ENCODE results near the gene DSG4. TPM values are rescaled to one million over a fixed set of nuclear protein-coding genes. Genes with fewer than 3 reads are reported as not detected.

DSG4 gene
- total and polyA plus RNA-seq, 4 experiments from 2014 or later: not detected

GRCh38 chr18:31446854-31447253 is 70.3 kb downstream of the DSG4 start:
- Histone ChIP-seq H3K27ac (ENCODE audit: low read depth, low read length) (no peak overlapping the region), H3K9me3 (ENCODE audit: control insufficient read depth in 1 of 2, low read length in 2 of 2) (no peaks in the 10 kb centered on the region), H3K36me3 (ENCODE audit: insufficient read depth, low read length) (no peaks in the 10 kb centered on the region), H3K4me1 (ENCODE audit: insufficient read depth, low read length) (no peaks in the 10 kb centered on the region), H3K27me3 (ENCODE audit: insufficient read depth, low read length) (no peaks in the 10 kb centered on the region), H3K4me3 (ENCODE audit: low read length in 2 of 2) (no peak overlapping the region)
- H3K4me1 Mint-ChIP-seq: no peaks in the 10 kb centered on the region
- H3K9me3 Mint-ChIP-seq: peaks cover 0 to 3% (median 0%) of the 10 kb centered on the region in 8 donors
- H3K36me3 Mint-ChIP-seq: no peaks in the 10 kb centered on the region
- intact Hi-C loops (cut with micrococcal nuclease): no loop called here
- H3K27ac Mint-ChIP-seq: no peak overlapping the region
- no peak for DNase-seq
- peaks cover 0 to 2% of the 10 kb centered on the region in 2 donors for H3K27me3 Mint-ChIP-seq
- ChIA-PET CTCF (ENCODE audit: partially characterized antibody) (no interaction called here), POLR2A (ENCODE audit: partially characterized antibody) (no interaction called here)
- H3K4me3 Mint-ChIP-seq: no peak overlapping the region

- Histone ChIP-seq H3K27ac (ENCODE audit: low read depth, low read length) (no peak within 1 kb of the TSS), H3K4me3 (ENCODE audit: low read length in 2 of 2) (no peak within 1 kb of the TSS), H3K4me1 (ENCODE audit: insufficient read depth, low read length) (no peaks in the 10 kb centered on the region), H3K9me3 (ENCODE audit: control insufficient read depth in 1 of 2, low read length in 2 of 2) (no peaks in the 10 kb centered on the region), H3K36me3 (ENCODE audit: insufficient read depth, low read length) (no peaks in the 10 kb centered on the region), H3K27me3 (ENCODE audit: insufficient read depth, low read length) (no peaks in the 10 kb centered on the region)
- Mint-ChIP-seq H3K27me3 (peaks cover 0 to 2% of the 10 kb centered on the region in 2 donors), H3K4me1 (no peaks in the 10 kb centered on the region), H3K9me3 (peaks cover 0 to 3% (median 0%) of the 10 kb centered on the region in 8 donors), H3K27ac (no peak within 1 kb of the TSS), H3K36me3 (no peaks in the 10 kb centered on the region), H3K4me3 (no peak within 1 kb of the TSS)
- no peak for DNase-seq
- ChIA-PET CTCF (ENCODE audit: partially characterized antibody) (interaction anchor here (0.6 kb wide), 1 partner anchor 43 kb away, joined by 3 read pairs; no protein-coding TSS in a partner anchor), POLR2A (ENCODE audit: partially characterized antibody) (no interaction called here)
- intact Hi-C loops (cut with micrococcal nuclease): no loop called here
These were observed 71.1 kb downstream of the DSG4 start, which contains the start of gene DSG3 for GRCh38 chr18:31447530-31448191. TSS of gene DSG3 (plus strand) at chr18:31447741. CDS start at chr18:31447878, 137 bp downstream.

GRCh38 chr18:31450409-31450808 is 73.8 kb downstream of the DSG4 start:
- H3K27ac Mint-ChIP-seq: no peak overlapping the region
- POLR2A ChIA-PET (ENCODE audit: partially characterized antibody): no interaction called here
- Histone ChIP-seq H3K27ac (ENCODE audit: low read depth, low read length) (no peak overlapping the region), H3K36me3 (ENCODE audit: insufficient read depth, low read length) (no peaks in the 10 kb centered on the region), H3K4me1 (ENCODE audit: insufficient read depth, low read length) (no peaks in the 10 kb centered on the region), H3K9me3 (ENCODE audit: control insufficient read depth in 1 of 2, low read length in 2 of 2) (no peaks in the 10 kb centered on the region), H3K4me3 (ENCODE audit: low read length in 2 of 2) (no peak overlapping the region), H3K27me3 (ENCODE audit: insufficient read depth, low read length) (no peaks in the 10 kb centered on the region)
- H3K27me3 Mint-ChIP-seq: peaks cover 0 to 2% of the 10 kb centered on the region in 2 donors
- no peaks in the 10 kb centered on the region for H3K4me1 Mint-ChIP-seq
- H3K9me3 Mint-ChIP-seq: peaks cover 0 to 3% (median 0%) of the 10 kb centered on the region in 8 donors
- H3K36me3 Mint-ChIP-seq: no peaks in the 10 kb centered on the region
- no peak for DNase-seq
- H3K4me3 Mint-ChIP-seq: no peak overlapping the region
- CTCF ChIA-PET (ENCODE audit: partially characterized antibody): no interaction called here
- intact Hi-C loops (cut with micrococcal nuclease): no loop called here

- Histone ChIP-seq H3K27ac (ENCODE audit: low read depth, low read length) (no peak overlapping the region), H3K4me3 (ENCODE audit: low read length in 2 of 2) (no peak overlapping the region), H3K27me3 (ENCODE audit: insufficient read depth, low read length) (no peaks in the 10 kb centered on the region), H3K4me1 (ENCODE audit: insufficient read depth, low read length) (no peaks in the 10 kb centered on the region), H3K36me3 (ENCODE audit: insufficient read depth, low read length) (no peaks in the 10 kb centered on the region), H3K9me3 (ENCODE audit: control insufficient read depth in 1 of 2, low read length in 2 of 2) (no peaks in the 10 kb centered on the region)
- POLR2A ChIA-PET (ENCODE audit: partially characterized antibody): no interaction called here
- Mint-ChIP-seq H3K4me1 (no peaks in the 10 kb centered on the region), H3K9me3 (peaks cover 0 to 3% (median 0%) of the 10 kb centered on the region in 8 donors), H3K36me3 (no peaks in the 10 kb centered on the region), H3K27ac (no peak overlapping the region), H3K27me3 (peaks cover 0 to 2% of the 10 kb centered on the region in 2 donors), H3K4me3 (no peak overlapping the region)
- intact Hi-C loops (cut with micrococcal nuclease): no loop called here
- DNase-seq: no peak
- CTCF ChIA-PET (ENCODE audit: partially characterized antibody): no interaction called here
These were observed 75.0 kb downstream of the DSG4 start for GRCh38 chr18:31451625-31452024.

GRCh38 chr18:31454066-31454708 is 77.6 kb downstream of the DSG4 start:
- intact Hi-C loops (cut with micrococcal nuclease): no loop called here
- Mint-ChIP-seq H3K36me3 (no peaks in the 10 kb centered on the region), H3K4me1 (no peaks in the 10 kb centered on the region), H3K27ac (no peak overlapping the region), H3K27me3 (no peaks in the 10 kb centered on the region), H3K9me3 (peaks cover 0 to 3% (median 0%) of the 10 kb centered on the region in 8 donors), H3K4me3 (no peak overlapping the region)
- Histone ChIP-seq H3K4me3 (ENCODE audit: low read length in 2 of 2) (no peak overlapping the region), H3K9me3 (ENCODE audit: control insufficient read depth in 1 of 2, low read length in 2 of 2) (no peaks in the 10 kb centered on the region), H3K27ac (ENCODE audit: low read depth, low read length) (no peak overlapping the region), H3K4me1 (ENCODE audit: insufficient read depth, low read length) (no peaks in the 10 kb centered on the region), H3K36me3 (ENCODE audit: insufficient read depth, low read length) (no peaks in the 10 kb centered on the region), H3K27me3 (ENCODE audit: insufficient read depth, low read length) (no peaks in the 10 kb centered on the region)
- no peak for DNase-seq
- POLR2A ChIA-PET (ENCODE audit: partially characterized antibody): no interaction called here
- CTCF ChIA-PET (ENCODE audit: partially characterized antibody): interaction anchor here (0.7 kb wide), 1 partner anchor 93 kb away, joined by 3 read pairs; no protein-coding TSS in a partner anchor

Other genes starting within 250 kb of the DSG4 start
- gene DSC1, start 213.9 kb upstream of the DSG4 start, total RNA-seq: 1 to 10 TPM; 2.7 TPM
- 1 to 10 TPM in 1 of 2 donors, under 1 TPM in 1; 0.62 to 3.9 TPM for gene DSC1, start 213.9 kb upstream of the DSG4 start, polyA plus RNA-seq
- gene DSG1, start 58.6 kb upstream of the DSG4 start, total RNA-seq: not detected
- not detected for gene DSG1, start 58.6 kb upstream of the DSG4 start, polyA plus RNA-seq
- gene DSG3, start 71.0 kb downstream of the DSG4 start, total RNA-seq: not detected
- gene DSG3, start 71.0 kb downstream of the DSG4 start, polyA plus RNA-seq: under 1 TPM in 1 of 2 donors, not detected in 1; 0.03 TPM
- not detected for gene DSG2, start 121.4 kb downstream of the DSG4 start, total RNA-seq
- not detected for gene DSG2, start 121.4 kb downstream of the DSG4 start, polyA plus RNA-seq
- gene TTR, start 215.1 kb downstream of the DSG4 start, total RNA-seq: not detected
- not detected for gene TTR, start 215.1 kb downstream of the DSG4 start, polyA plus RNA-seq

Data from CD4-positive, alpha-beta memory T cell (primary cell).